Measurements from ENCODE around the gene DLG2. TPM values are rescaled to one million over a fixed set of nuclear protein-coding genes. Genes with fewer than 3 reads are reported as not detected.
A peak's percentile ranks its signal among the peaks of the same experiment; 100 is the strongest.

The DLG2 gene
- total RNA-seq, 1 donor from 2014 or later, result 5.1 TPM

GRCh38 chr11:83835423-83835822, 1791.7 kb downstream of the DLG2 start:
- Mint-ChIP-seq H3K27ac (ENCODE audit: unreplicated experiment) (no peak overlapping the region), H3K4me3 (ENCODE audit: unreplicated experiment) (no peak overlapping the region), H3K9me3 (ENCODE audit: unreplicated experiment) (no peaks in the 10 kb centered on the region), H3K36me3 (ENCODE audit: low read depth, unreplicated experiment) (no peaks in the 10 kb centered on the region), H3K27me3 (ENCODE audit: unreplicated experiment) (peaks cover 3% of the 10 kb centered on the region), H3K4me1 (ENCODE audit: unreplicated experiment) (peaks cover 10% of the 10 kb centered on the region)
- no peak for TF ChIP-seq CTCF (IDR thresholded peaks at IDR 0.05; ENCODE audit: unreplicated experiment)
- no peak for DNase-seq (ENCODE audit: low spot score)

GRCh38 chr11:83831929-83832328, 1795.2 kb downstream of the DLG2 start:
- peaks cover 2% of the 10 kb centered on the region for H3K27me3 Mint-ChIP-seq (ENCODE audit: unreplicated experiment)
- no peak for TF ChIP-seq CTCF (IDR thresholded peaks at IDR 0.05; ENCODE audit: unreplicated experiment)
- H3K4me1 Mint-ChIP-seq (ENCODE audit: unreplicated experiment), result peaks cover 9% of the 10 kb centered on the region
- no peak for DNase-seq (ENCODE audit: low spot score)
- no peaks in the 10 kb centered on the region for H3K36me3 Mint-ChIP-seq (ENCODE audit: low read depth, unreplicated experiment)
- H3K27ac Mint-ChIP-seq (ENCODE audit: unreplicated experiment), result no peak overlapping the region
- no peak overlapping the region for H3K4me3 Mint-ChIP-seq (ENCODE audit: unreplicated experiment)
- no peaks in the 10 kb centered on the region for H3K9me3 Mint-ChIP-seq (ENCODE audit: unreplicated experiment)

GRCh38 chr11:83827940-83828554, 1799.1 kb downstream of the DLG2 start:
- no peak for DNase-seq (ENCODE audit: low spot score)
- Mint-ChIP-seq H3K4me1 (ENCODE audit: unreplicated experiment) (peaks cover 19% of the 10 kb centered on the region), H3K27me3 (ENCODE audit: unreplicated experiment) (peaks cover 2% of the 10 kb centered on the region), H3K9me3 (ENCODE audit: unreplicated experiment) (no peaks in the 10 kb centered on the region), H3K36me3 (ENCODE audit: low read depth, unreplicated experiment) (no peaks in the 10 kb centered on the region), H3K4me3 (ENCODE audit: unreplicated experiment) (no peak overlapping the region), H3K27ac (ENCODE audit: unreplicated experiment) (no peak overlapping the region)
- TF ChIP-seq CTCF (IDR thresholded peaks at IDR 0.05; ENCODE audit: unreplicated experiment), result peak; percentile 58

- H3K4me1 Mint-ChIP-seq (ENCODE audit: unreplicated experiment), result peaks cover 19% of the 10 kb centered on the region
- peaks cover 2% of the 10 kb centered on the region for H3K27me3 Mint-ChIP-seq (ENCODE audit: unreplicated experiment)
- TF ChIP-seq CTCF (IDR thresholded peaks at IDR 0.05; ENCODE audit: unreplicated experiment), result no peak
- no peak overlapping the region for H3K27ac Mint-ChIP-seq (ENCODE audit: unreplicated experiment)
- no peak for DNase-seq (ENCODE audit: low spot score)
- H3K36me3 Mint-ChIP-seq (ENCODE audit: low read depth, unreplicated experiment), result no peaks in the 10 kb centered on the region
- no peak overlapping the region for H3K4me3 Mint-ChIP-seq (ENCODE audit: unreplicated experiment)
- H3K9me3 Mint-ChIP-seq (ENCODE audit: unreplicated experiment), result no peaks in the 10 kb centered on the region
Observed at GRCh38 chr11:83827520-83827919, 1799.6 kb downstream of the DLG2 start.

- peak overlapping the region; percentile 55 for H3K27ac Mint-ChIP-seq (ENCODE audit: unreplicated experiment)
- H3K27me3 Mint-ChIP-seq (ENCODE audit: unreplicated experiment), result no peaks in the 10 kb centered on the region
- no peak overlapping the region for H3K4me3 Mint-ChIP-seq (ENCODE audit: unreplicated experiment)
- H3K36me3 Mint-ChIP-seq (ENCODE audit: low read depth, unreplicated experiment), result no peaks in the 10 kb centered on the region
- peaks cover 12% of the 10 kb centered on the region for H3K4me1 Mint-ChIP-seq (ENCODE audit: unreplicated experiment)
- no peaks in the 10 kb centered on the region for H3K9me3 Mint-ChIP-seq (ENCODE audit: unreplicated experiment)
- DNase-seq (ENCODE audit: low spot score), result no peak
- no peak for TF ChIP-seq CTCF (IDR thresholded peaks at IDR 0.05; ENCODE audit: unreplicated experiment)
Observed at GRCh38 chr11:83826078-83826477, 1801.1 kb downstream of the DLG2 start.
